Measurements from ENCODE around the gene SLC1A4.

SLC1A4 gene

GRCh38 chr2:65059071-65059470, 69.9 kb downstream of the SLC1A4 start:
- Histone ChIP-seq H3K4me3 (no peak overlapping the region), H3K27ac (no peak overlapping the region), H3K9me3 (ENCODE audit: low read depth, low read length) (no peaks in the 10 kb centered on the region), H3K9ac (ENCODE audit: insufficient read length) (no peak overlapping the region), H3K36me3 (ENCODE audit: insufficient read depth, low read length) (no peaks in the 10 kb centered on the region)
- TF ChIP-seq EZH2 (IDR thresholded peaks at IDR 0.05) (no peak), POLR2AphosphoS5 (IDR thresholded peaks at IDR 0.05; ENCODE audit: borderline replicate concordance, low read depth, low read length) (no peak), FOXP2 (optimal IDR thresholded peaks at IDR 0.05; ENCODE audit: control extremely low read depth, extremely low read length, insufficient read depth) (no peak)
- no peak for DNase-seq (ENCODE audit: low read depth, low spot score)

GRCh38 chr2:65061146-65061909, 72.1 kb downstream of the SLC1A4 start:
- no peak overlapping the region for H3K27ac ChIP-seq

GRCh38 chr2:65061910-65062339, 72.7 kb downstream of the SLC1A4 start:
- TF ChIP-seq EZH2 (IDR thresholded peaks at IDR 0.05) (no peak), FOXP2 (optimal IDR thresholded peaks at IDR 0.05; ENCODE audit: control extremely low read depth, extremely low read length, insufficient read depth) (no peak), POLR2AphosphoS5 (IDR thresholded peaks at IDR 0.05; ENCODE audit: borderline replicate concordance, low read depth, low read length) (no peak)
- Histone ChIP-seq H3K36me3 (ENCODE audit: insufficient read depth, low read length) (no peaks in the 10 kb centered on the region), H3K9me3 (ENCODE audit: low read depth, low read length) (no peaks in the 10 kb centered on the region), H3K9ac (ENCODE audit: insufficient read length) (no peak overlapping the region), H3K27ac (no peak overlapping the region), H3K4me3 (no peak overlapping the region)
- no peak for DNase-seq (ENCODE audit: low read depth, low spot score)

More at GRCh38 chr2:65061146-65061909, 72.1 kb downstream of the SLC1A4 start:
- Histone ChIP-seq H3K9ac (ENCODE audit: insufficient read length) (no peak overlapping the region), H3K4me3 (no peak overlapping the region), H3K36me3 (ENCODE audit: insufficient read depth, low read length) (no peaks in the 10 kb centered on the region), H3K9me3 (ENCODE audit: low read depth, low read length) (no peaks in the 10 kb centered on the region)
- DNase-seq (ENCODE audit: low read depth, low spot score), result no peak
- TF ChIP-seq POLR2AphosphoS5 (IDR thresholded peaks at IDR 0.05; ENCODE audit: borderline replicate concordance, low read depth, low read length) (no peak), EZH2 (IDR thresholded peaks at IDR 0.05) (no peak), FOXP2 (optimal IDR thresholded peaks at IDR 0.05; ENCODE audit: control extremely low read depth, extremely low read length, insufficient read depth) (no peak)

- H3K4me3 ChIP-seq, result no peak overlapping the region
- DNase-seq (ENCODE audit: low read depth, low spot score), result no peak
- H3K9me3 ChIP-seq (ENCODE audit: low read depth, low read length), result no peaks in the 10 kb centered on the region
- no peak for TF ChIP-seq EZH2 (IDR thresholded peaks at IDR 0.05)
- TF ChIP-seq FOXP2 (optimal IDR thresholded peaks at IDR 0.05; ENCODE audit: control extremely low read depth, extremely low read length, insufficient read depth), result no peak
- TF ChIP-seq POLR2AphosphoS5 (IDR thresholded peaks at IDR 0.05; ENCODE audit: borderline replicate concordance, low read depth, low read length), result no peak
- no peak overlapping the region for H3K9ac ChIP-seq (ENCODE audit: insufficient read length)
- no peak overlapping the region for H3K27ac ChIP-seq
- H3K36me3 ChIP-seq (ENCODE audit: insufficient read depth, low read length), result no peaks in the 10 kb centered on the region
These were observed 73.9 kb downstream of the SLC1A4 start for GRCh38 chr2:65062843-65063825.

- Histone ChIP-seq H3K36me3 (ENCODE audit: insufficient read depth, low read length) (no peaks in the 10 kb centered on the region), H3K4me3 (no peak overlapping the region), H3K9me3 (ENCODE audit: low read depth, low read length) (no peaks in the 10 kb centered on the region), H3K9ac (ENCODE audit: insufficient read length) (no peak overlapping the region), H3K27ac (no peak overlapping the region)
- DNase-seq (ENCODE audit: low read depth, low spot score), result no peak
- no peak for TF ChIP-seq FOXP2 (optimal IDR thresholded peaks at IDR 0.05; ENCODE audit: control extremely low read depth, extremely low read length, insufficient read depth)
- no peak for TF ChIP-seq EZH2 (IDR thresholded peaks at IDR 0.05)
- TF ChIP-seq POLR2AphosphoS5 (IDR thresholded peaks at IDR 0.05; ENCODE audit: borderline replicate concordance, low read depth, low read length), result no peak
These were observed 75.7 kb downstream of the SLC1A4 start for GRCh38 chr2:65064728-65065552.

- H3K36me3 ChIP-seq (ENCODE audit: insufficient read depth, low read length), result peaks cover 20% of the 10 kb centered on the region; the same call in 1 of the 2 replicates
- no peak for TF ChIP-seq FOXP2 (optimal IDR thresholded peaks at IDR 0.05; ENCODE audit: control extremely low read depth, extremely low read length, insufficient read depth)
- no peaks in the 10 kb centered on the region for H3K9me3 ChIP-seq (ENCODE audit: low read depth, low read length)
- no peak for DNase-seq (ENCODE audit: low read depth, low spot score)
- H3K9ac ChIP-seq (ENCODE audit: insufficient read length), result no peak overlapping the region
- H3K27ac ChIP-seq, result no peak overlapping the region
- H3K4me3 ChIP-seq, result no peak overlapping the region
These were observed 78.8 kb downstream of the SLC1A4 start for GRCh38 chr2:65067806-65068553.

GRCh38 chr2:65069439-65069824, 80.2 kb downstream of the SLC1A4 start:
- H3K36me3 ChIP-seq (ENCODE audit: insufficient read depth, low read length), result peaks cover 30% of the 10 kb centered on the region
- no peak overlapping the region for H3K4me3 ChIP-seq
- H3K9me3 ChIP-seq (ENCODE audit: low read depth, low read length), result no peaks in the 10 kb centered on the region
- H3K9ac ChIP-seq (ENCODE audit: insufficient read length), result no peak overlapping the region
- DNase-seq (ENCODE audit: low read depth, low spot score), result no peak
- H3K27ac ChIP-seq, result no peak overlapping the region
- no peak for TF ChIP-seq FOXP2 (optimal IDR thresholded peaks at IDR 0.05; ENCODE audit: control extremely low read depth, extremely low read length, insufficient read depth)
- no peak for TF ChIP-seq POLR2AphosphoS5 (IDR thresholded peaks at IDR 0.05; ENCODE audit: borderline replicate concordance, low read depth, low read length)
- no peak for TF ChIP-seq EZH2 (IDR thresholded peaks at IDR 0.05)

Data from SK-N-MC (cell line).